HepG2 (cell line): ENCODE data around the gene ARL6IP4. TPM values are rescaled to one million over a fixed set of nuclear protein-coding genes. Genes with fewer than 3 reads are reported as not detected.

Experiments used
- ATAC-seq: fragments of 200-7000 bp; cut with Tn5 transposase; 3 replicates; pipeline ENCODE4 v1.9.1; 2020; ENCODE audit warnings: mild to moderate bottlenecking, moderate library complexity
- BruUV-seq: library from RNA; stranded (reverse); fragments of 400-500 nt; replicated peaks from 2 replicates; lab custom pipeline; 2021; lab: Mats Ljungman, UMichigan
- CTCF ChIA-PET: fragments of 300-600 bp; formaldehyde crosslinking; extraction: SDS; loops from one replicate; lab custom pipeline; 2021; ENCODE audit warnings: low total read pairs, inconsistent platforms, low intra/inter-chr PET ratio; lab: Yijun Ruan, JAX
- POLR2A ChIA-PET: fragments of 350-600 bp; sonication (Branson Sonifier 250); formaldehyde crosslinking; loops from one replicate; lab custom pipeline; 2020; ENCODE audit warnings: antibody characterized with exemption, inconsistent platforms; lab: Yijun Ruan, JAX
- DNase-seq: peaks from one replicate; pipeline ENCODE4 v3.0.0-alpha.2; 2015; ENCODE audit warnings: low spot score
- FAIRE-seq: peaks from 3 replicates; lab custom pipeline; 2011; peaks lifted over from hg19 to GRCh38; lab: Jason Lieb, UNC
- H2AFZ ChIP-seq: one replicate; pipeline ENCODE4 v1.6.1; 2011; ENCODE audit warnings: low read length, inconsistent platforms
- H3K27ac ChIP-seq: fragments of 300-600 bp; 3 replicates; pipeline ENCODE4 v1.8.0; 2011; ENCODE audit warnings: mixed run types, mild to moderate bottlenecking, mixed read lengths, low read length, inconsistent platforms; ENCODE audit not compliant: insufficient read depth; ENCODE audit errors: extremely low read length
- H3K27me3 ChIP-seq, 2 experiments: fragments of 200-600 bp in 1 of 2; 2 replicates in 1 of 2; 3 replicates in 1 of 2; pipeline versions ENCODE4 v1.6.0 to v1.8.0; 2011; ENCODE audit warnings: low read length in 2 of 2, mild to moderate bottlenecking in 2 of 2, moderate library complexity in 2 of 2, inconsistent platforms in 1 of 2; ENCODE audit not compliant: insufficient read depth in 2 of 2, control insufficient read depth in 1 of 2
- H3K36me3 ChIP-seq, 2 experiments: fragments of 200-600 bp in 1 of 2; replicated peaks in 1 of 2; 2 replicates in 1 of 2; 3 replicates in 1 of 2; pipeline versions ENCODE4 v1.5.1 to v1.8.0; 2011; ENCODE audit warnings: low read length in 2 of 2, inconsistent platforms in 1 of 2; ENCODE audit not compliant: insufficient read depth in 2 of 2, control insufficient read depth in 1 of 2
- H3K4me1 ChIP-seq: 2 replicates; pipeline ENCODE4 v1.5.1; 2012; ENCODE audit warnings: low read length, inconsistent platforms; ENCODE audit not compliant: insufficient read depth
- H3K4me2 ChIP-seq: 2 replicates; pipeline ENCODE4 v1.6.0; 2011; ENCODE audit warnings: low read depth, low read length, inconsistent platforms
- H3K4me3 ChIP-seq, 3 experiments: fragments of 200-600 bp in 1 of 3; sonication (generic), shearing (Covaris generic) in 1 of 3; replicated peaks in 1 of 3; 2 replicates each; pipeline ENCODE4 v1.5.1; 2011 to 2016; ENCODE audit warnings: low read length in 3 of 3, inconsistent platforms in 2 of 3, low read depth in 2 of 3, mild to moderate bottlenecking in 2 of 3, control low read depth in 1 of 3, mixed read lengths in 1 of 3; ENCODE audit not compliant: insufficient read depth in 1 of 3
- H3K79me2 ChIP-seq: one replicate; pipeline ENCODE4 v1.6.1; 2011; ENCODE audit warnings: low read length, inconsistent platforms; ENCODE audit not compliant: insufficient read depth
- H3K9ac ChIP-seq: 2 replicates; pipeline ENCODE4 v1.6.0; 2011; ENCODE audit warnings: mild to moderate bottlenecking, low read depth, low read length, inconsistent platforms; ENCODE audit not compliant: insufficient read depth
- H3K9me3 ChIP-seq: 2 replicates; pipeline ENCODE4 v1.5.1; 2012; ENCODE audit warnings: mild to moderate bottlenecking, low read length
- H4K20me1 ChIP-seq: 2 replicates; pipeline ENCODE4 v1.6.0; 2011; ENCODE audit warnings: inconsistent platforms, mild to moderate bottlenecking, low read length, moderate library complexity; ENCODE audit not compliant: insufficient read depth
- ATM ChIP-seq: fragments of 450-650 bp; IDR thresholded peaks from 2 replicates; pipeline ENCODE4 v1.7.1; 2017; ENCODE audit warnings: mild to moderate bottlenecking, borderline replicate concordance
- NONO ChIP-seq, 2 experiments: fragments of 450-650 bp in 1 of 2; sonication (generic) in 1 of 2; formaldehyde crosslinking in 1 of 2; IDR thresholded peaks in 1 of 2; conservative IDR thresholded peaks in 1 of 2; 2 replicates each; pipeline versions ENCODE4 v1.6.1 to v1.8.0; 2017 to 2022; ENCODE audit warnings: mild to moderate bottlenecking in 1 of 2, missing genetic modification reagents in 1 of 2, moderate library complexity in 1 of 2
- RBFOX2 ChIP-seq: fragments of 200-400 bp; formaldehyde crosslinking; IDR thresholded peaks from 2 replicates; pipeline ENCODE4 v1.6.1; 2017; ENCODE audit warnings: low read depth, mild to moderate bottlenecking, low read length
- SNAI1 ChIP-seq: sonication (generic); formaldehyde crosslinking; IDR thresholded peaks from 2 replicates; pipeline ENCODE4 v1.5.0; 2020; ENCODE audit warnings: mild to moderate bottlenecking, missing genetic modification reagents, borderline replicate concordance
- SRF ChIP-seq: IDR thresholded peaks from 2 replicates; pipeline ENCODE4 v1.6.1; 2011; ENCODE audit warnings: mild to moderate bottlenecking, low read depth, low read length, moderate library complexity
- ZFAT ChIP-seq: sonication (generic); formaldehyde crosslinking; conservative IDR thresholded peaks from 2 replicates; pipeline ENCODE4 v1.8.1; 2023; ENCODE audit warnings: missing genetic modification reagents, inconsistent platforms
- WGBS: methylation state at CpG from one replicate; pipeline ENCODE4 v1.1.6; 2017; ENCODE audit warnings: low lambda C conversion rate; 5-methylcytosine and 5-hydroxymethylcytosine counted together
- in situ Hi-C: cut with HindIII; loops from 2 replicates; pipeline ENCODE4 v1.10.0; 2017; ENCODE audit warnings: low pct_unique_long_range_greater_than_20kb; ENCODE audit not compliant: extremely low pct_ligation_motif_present
- intact Hi-C: fragments of 100-400 bp; cut with micrococcal nuclease; formaldehyde crosslinking; loops from one replicate; pipeline ENCODE4 v1.10.0; 2022; ENCODE audit not compliant: unreplicated experiment
- polyA plus RNA-seq, 8 experiments: library from polyadenylated mRNA; depleted of rRNA in 3 of 8; stranded (reverse) in 7 of 8; unstranded in 1 of 8; fragments of >200 nt; fragmentation: Illumina TruSeq in 4 of 8; extraction: Trizol in 4 of 8; gene quantifications; 2 replicates each; pipeline versions ENCODE4 v1.2.1 to v1.2.3, GENCODE V29; 2011 to 2016; ENCODE audit warnings: low read depth in 4 of 8, missing spikeins in 1 of 8, mixed read lengths in 1 of 8; ENCODE audit not compliant: insufficient read depth in 1 of 8
- total RNA-seq, 5 experiments: library from RNA; depleted of rRNA; stranded (reverse); fragments of >200 nt; fragmentation: Illumina TruSeq; extraction: Trizol; gene quantifications; 2 replicates each; pipeline ENCODE4 v1.2.3, GENCODE V29; 2016; ENCODE audit warnings: low read depth in 1 of 5

Gene ARL6IP4
- total and polyA plus RNA-seq, 2 of the 13 experiments (the other 11 are each of a cell fraction or from before 2014, with no cell fraction given) = 155 to 220 TPM

DNA sequence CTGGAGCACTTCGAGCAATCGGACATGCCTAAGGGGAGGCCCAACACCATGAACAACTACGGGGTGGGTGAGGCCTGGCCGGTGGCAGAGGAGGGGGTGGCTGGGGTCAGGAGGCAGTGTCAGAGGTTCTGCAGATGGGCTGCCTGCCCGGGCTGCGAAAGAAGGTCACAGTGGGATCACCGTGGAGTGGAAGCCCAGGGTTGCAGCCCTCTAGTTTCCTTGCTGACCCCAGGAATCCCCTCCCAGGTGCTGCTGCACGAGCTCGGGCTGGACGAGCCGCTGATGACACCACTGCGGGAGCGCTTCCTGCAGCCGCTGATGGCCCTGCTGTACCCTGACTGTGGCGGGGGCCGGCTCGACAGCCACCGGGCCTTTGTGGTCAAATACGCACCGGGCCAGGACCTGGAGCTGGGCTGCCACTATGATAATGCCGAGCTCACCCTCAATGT lies 1.9 kb upstream of the ARL6IP4 start:
- ChIA-PET CTCF (no interaction called here), POLR2A (no interaction called here)
- in situ Hi-C loops (no loop called here), intact Hi-C loops (no loop called here)
- Histone ChIP-seq H3K27ac (no peak overlapping the region), H3K9ac (no peak overlapping the region), H3K36me3 (peaks cover 1 to 19% of the 10 kb centered on the region in 2 experiments; a peak in 4 of 5 replicates), H2AFZ (no peak overlapping the region), H3K9me3 (no peaks in the 10 kb centered on the region), H3K4me2 (0 out of 2 replicates have a peak overlapping the region, but pooled peaks have one; percentile 3), H3K79me2 (peaks cover 55% of the 10 kb centered on the region), H3K4me1 (peaks cover 61% of the 10 kb centered on the region), H3K4me3 (no peak overlapping the region), H3K27me3 (no peaks in the 10 kb centered on the region; a peak in 1 of 5 replicates), H4K20me1 (no peaks in the 10 kb centered on the region)
- 97% methylated on average over 8 of the region's 21 CpGs for WGBS
- DNase-seq = no peak
- no peak for ATAC-seq
- TF ChIP-seq ZFAT (no peak), RBFOX2 (peak; percentile 58; the same call in 1 of the 2 replicates), SNAI1 (CRISPR knock-in tag) (no peak), ATM (no peak), NONO (IDR thresholded peaks at IDR 0.05) (no peak), NONO (CRISPR knock-in tag; conservative IDR thresholded peaks at IDR 0.05) (0 out of 2 replicates have a peak, but pooled peaks have one; percentile 17), SRF (no peak)
- FAIRE-seq = no peak
- BruUV-seq = no TSS peak
